Measurements from ENCODE around the gene ANKRD63. TPM values are rescaled to one million over a fixed set of nuclear protein-coding genes. Genes with fewer than 3 reads are reported as not detected.

Gene ANKRD63
- total and polyA plus RNA-seq, 10 of the 15 experiments (the other 5 are each of a cell fraction or from before 2014, with no cell fraction given): not detected

DNA sequence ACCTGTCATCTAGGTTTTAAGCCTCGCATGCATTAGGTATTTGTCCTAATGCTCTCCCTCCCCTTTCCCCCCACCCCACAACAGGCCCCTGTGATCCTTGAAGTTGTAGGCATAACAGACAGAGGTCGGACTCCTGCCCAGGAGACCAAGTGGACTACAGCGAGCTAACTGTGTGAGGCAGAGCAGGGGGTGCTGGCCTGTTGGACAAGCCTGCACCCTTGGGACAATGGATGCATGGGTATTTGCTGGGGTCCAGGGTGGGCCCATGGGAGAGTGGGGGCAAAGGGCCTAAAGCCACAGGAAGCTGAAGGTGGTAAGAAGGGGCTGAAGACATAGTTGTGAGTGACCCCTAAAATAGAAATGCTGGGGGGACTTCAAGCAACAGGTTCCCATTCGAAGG lies 22.4 kb upstream of the ANKRD63 start:
- no peak for FAIRE-seq
- 51% methylated on average over 3 of the region's 4 CpGs for WGBS (ENCODE audit: insufficient coverage, insufficient replicate concordance, low lambda C conversion rate, missing lambda C conversion rate)

More for the DNA sequence above, 22.4 kb upstream of the ANKRD63 start:
- BruUV-seq (replicated peaks): no TSS peak
- no peak for ATAC-seq
- ChIA-PET RAD21 (ENCODE audit: unreplicated experiment) (interaction anchor here (0.7 to 1.1 kb wide), 2 partner anchors 33 to 136 kb away, joined by 3 to 5 read pairs; no protein-coding TSS in a partner anchor), CTCF (interaction anchor here (0.9 to 2.5 kb wide), 6 partner anchors 10 to 51 kb away, joined by 3 to 7 read pairs (median 4); no protein-coding TSS in a partner anchor), SMC1A (ENCODE audit: uncharacterized antibody, unreplicated experiment) (interaction anchor here (0.6 to 1.1 kb wide), 3 partner anchors 16 to 533 kb away, joined by 3 to 8 read pairs (median 3); no protein-coding TSS in a partner anchor), POLR2A (interaction anchor here (0.7 kb wide), 2 partner anchors 10 to 102 kb away, joined by 4 to 5 read pairs; no protein-coding TSS in a partner anchor)
- Histone ChIP-seq H3K4me2 (ENCODE audit: control insufficient read depth, insufficient read depth) (no peak overlapping the region), H3K4me3 (no peak overlapping the region), H3K36me3 (ENCODE audit: control insufficient read depth in 2 of 2, insufficient read depth in 2 of 2, low read length in 1 of 2) (no peaks in the 10 kb centered on the region), H3K27ac (ENCODE audit: control insufficient read depth, insufficient read depth) (no peak overlapping the region), H3K9ac (ENCODE audit: control insufficient read depth, insufficient read depth, low read length) (no peak overlapping the region), H3K4me1 (ENCODE audit: control insufficient read depth, insufficient read depth, low read length) (peaks cover 12% of the 10 kb centered on the region), H4K20me1 (ENCODE audit: control insufficient read depth, insufficient read depth) (no peaks in the 10 kb centered on the region), H3K79me2 (ENCODE audit: control insufficient read depth, insufficient read depth, low read length) (no peaks in the 10 kb centered on the region), H2AFZ (ENCODE audit: control insufficient read depth, low read depth, low read length) (no peak overlapping the region), H3K9me3 (replicated peaks; ENCODE audit: control insufficient read depth, insufficient read depth, low read length) (no peaks in the 10 kb centered on the region; the same call in 2 of the 3 replicates), H3K27me3 (replicated peaks in 1 of 2; ENCODE audit: control insufficient read depth in 2 of 2, insufficient read depth in 2 of 2, low read length in 1 of 2) (no peaks in the 10 kb centered on the region)
- no peak for TF ChIP-seq KDM1A (IDR thresholded peaks at IDR 0.05; ENCODE audit: borderline replicate concordance)
- no peak for TF ChIP-seq TBL1XR1 (IDR thresholded peaks at IDR 0.05; ENCODE audit: low read depth, low read length)
- TF ChIP-seq, protein P1, sequence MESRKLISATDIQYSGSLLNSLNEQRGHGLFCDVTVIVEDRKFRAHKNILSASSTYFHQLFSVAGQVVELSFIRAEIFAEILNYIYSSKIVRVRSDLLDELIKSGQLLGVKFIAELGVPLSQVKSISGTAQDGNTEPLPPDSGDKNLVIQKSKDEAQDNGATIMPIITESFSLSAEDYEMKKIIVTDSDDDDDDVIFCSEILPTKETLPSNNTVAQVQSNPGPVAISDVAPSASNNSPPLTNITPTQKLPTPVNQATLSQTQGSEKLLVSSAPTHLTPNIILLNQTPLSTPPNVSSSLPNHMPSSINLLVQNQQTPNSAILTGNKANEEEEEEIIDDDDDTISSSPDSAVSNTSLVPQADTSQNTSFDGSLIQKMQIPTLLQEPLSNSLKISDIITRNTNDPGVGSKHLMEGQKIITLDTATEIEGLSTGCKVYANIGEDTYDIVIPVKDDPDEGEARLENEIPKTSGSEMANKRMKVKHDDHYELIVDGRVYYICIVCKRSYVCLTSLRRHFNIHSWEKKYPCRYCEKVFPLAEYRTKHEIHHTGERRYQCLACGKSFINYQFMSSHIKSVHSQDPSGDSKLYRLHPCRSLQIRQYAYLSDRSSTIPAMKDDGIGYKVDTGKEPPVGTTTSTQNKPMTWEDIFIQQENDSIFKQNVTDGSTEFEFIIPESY (IDR thresholded peaks at IDR 0.05): no peak
- TF ChIP-seq NFXL1 (IDR thresholded peaks at IDR 0.05; ENCODE audit: borderline replicate concordance): no peak
- TF ChIP-seq ESRRA (IDR thresholded peaks at IDR 0.05; ENCODE audit: low read length): no peak
- TF ChIP-seq ATF7 (IDR thresholded peaks at IDR 0.05; ENCODE audit: low read depth): no peak
- TF ChIP-seq CHD1 (IDR thresholded peaks at IDR 0.05; ENCODE audit: low read depth, low read length): no peak
- no peak for TF ChIP-seq SMARCA5 (IDR thresholded peaks at IDR 0.05)
- TF ChIP-seq, protein P2, sequence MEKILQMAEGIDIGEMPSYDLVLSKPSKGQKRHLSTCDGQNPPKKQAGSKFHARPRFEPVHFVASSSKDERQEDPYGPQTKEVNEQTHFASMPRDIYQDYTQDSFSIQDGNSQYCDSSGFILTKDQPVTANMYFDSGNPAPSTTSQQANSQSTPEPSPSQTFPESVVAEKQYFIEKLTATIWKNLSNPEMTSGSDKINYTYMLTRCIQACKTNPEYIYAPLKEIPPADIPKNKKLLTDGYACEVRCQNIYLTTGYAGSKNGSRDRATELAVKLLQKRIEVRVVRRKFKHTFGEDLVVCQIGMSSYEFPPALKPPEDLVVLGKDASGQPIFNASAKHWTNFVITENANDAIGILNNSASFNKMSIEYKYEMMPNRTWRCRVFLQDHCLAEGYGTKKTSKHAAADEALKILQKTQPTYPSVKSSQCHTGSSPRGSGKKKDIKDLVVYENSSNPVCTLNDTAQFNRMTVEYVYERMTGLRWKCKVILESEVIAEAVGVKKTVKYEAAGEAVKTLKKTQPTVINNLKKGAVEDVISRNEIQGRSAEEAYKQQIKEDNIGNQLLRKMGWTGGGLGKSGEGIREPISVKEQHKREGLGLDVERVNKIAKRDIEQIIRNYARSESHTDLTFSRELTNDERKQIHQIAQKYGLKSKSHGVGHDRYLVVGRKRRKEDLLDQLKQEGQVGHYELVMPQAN (conservative IDR thresholded peaks at IDR 0.05): no peak
- TF ChIP-seq FOXM1 (IDR thresholded peaks at IDR 0.05; ENCODE audit: low read depth, low read length): no peak
- no peak for TF ChIP-seq STAT3 (IDR thresholded peaks at IDR 0.05; ENCODE audit: low read depth, low read length)
- TF ChIP-seq, protein P3, sequence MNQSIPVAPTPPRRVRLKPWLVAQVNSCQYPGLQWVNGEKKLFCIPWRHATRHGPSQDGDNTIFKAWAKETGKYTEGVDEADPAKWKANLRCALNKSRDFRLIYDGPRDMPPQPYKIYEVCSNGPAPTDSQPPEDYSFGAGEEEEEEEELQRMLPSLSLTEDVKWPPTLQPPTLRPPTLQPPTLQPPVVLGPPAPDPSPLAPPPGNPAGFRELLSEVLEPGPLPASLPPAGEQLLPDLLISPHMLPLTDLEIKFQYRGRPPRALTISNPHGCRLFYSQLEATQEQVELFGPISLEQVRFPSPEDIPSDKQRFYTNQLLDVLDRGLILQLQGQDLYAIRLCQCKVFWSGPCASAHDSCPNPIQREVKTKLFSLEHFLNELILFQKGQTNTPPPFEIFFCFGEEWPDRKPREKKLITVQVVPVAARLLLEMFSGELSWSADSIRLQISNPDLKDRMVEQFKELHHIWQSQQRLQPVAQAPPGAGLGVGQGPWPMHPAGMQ (IDR thresholded peaks at IDR 0.05; ENCODE audit: borderline replicate concordance): no peak
- TF ChIP-seq, protein P4, sequence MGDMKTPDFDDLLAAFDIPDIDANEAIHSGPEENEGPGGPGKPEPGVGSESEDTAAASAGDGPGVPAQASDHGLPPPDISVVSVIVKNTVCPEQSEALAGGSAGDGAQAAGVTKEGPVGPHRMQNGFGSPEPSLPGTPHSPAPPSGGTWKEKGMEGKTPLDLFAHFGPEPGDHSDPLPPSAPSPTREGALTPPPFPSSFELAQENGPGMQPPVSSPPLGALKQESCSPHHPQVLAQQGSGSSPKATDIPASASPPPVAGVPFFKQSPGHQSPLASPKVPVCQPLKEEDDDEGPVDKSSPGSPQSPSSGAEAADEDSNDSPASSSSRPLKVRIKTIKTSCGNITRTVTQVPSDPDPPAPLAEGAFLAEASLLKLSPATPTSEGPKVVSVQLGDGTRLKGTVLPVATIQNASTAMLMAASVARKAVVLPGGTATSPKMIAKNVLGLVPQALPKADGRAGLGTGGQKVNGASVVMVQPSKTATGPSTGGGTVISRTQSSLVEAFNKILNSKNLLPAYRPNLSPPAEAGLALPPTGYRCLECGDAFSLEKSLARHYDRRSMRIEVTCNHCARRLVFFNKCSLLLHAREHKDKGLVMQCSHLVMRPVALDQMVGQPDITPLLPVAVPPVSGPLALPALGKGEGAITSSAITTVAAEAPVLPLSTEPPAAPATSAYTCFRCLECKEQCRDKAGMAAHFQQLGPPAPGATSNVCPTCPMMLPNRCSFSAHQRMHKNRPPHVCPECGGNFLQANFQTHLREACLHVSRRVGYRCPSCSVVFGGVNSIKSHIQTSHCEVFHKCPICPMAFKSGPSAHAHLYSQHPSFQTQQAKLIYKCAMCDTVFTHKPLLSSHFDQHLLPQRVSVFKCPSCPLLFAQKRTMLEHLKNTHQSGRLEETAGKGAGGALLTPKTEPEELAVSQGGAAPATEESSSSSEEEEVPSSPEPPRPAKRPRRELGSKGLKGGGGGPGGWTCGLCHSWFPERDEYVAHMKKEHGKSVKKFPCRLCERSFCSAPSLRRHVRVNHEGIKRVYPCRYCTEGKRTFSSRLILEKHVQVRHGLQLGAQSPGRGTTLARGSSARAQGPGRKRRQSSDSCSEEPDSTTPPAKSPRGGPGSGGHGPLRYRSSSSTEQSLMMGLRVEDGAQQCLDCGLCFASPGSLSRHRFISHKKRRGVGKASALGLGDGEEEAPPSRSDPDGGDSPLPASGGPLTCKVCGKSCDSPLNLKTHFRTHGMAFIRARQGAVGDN (IDR thresholded peaks at IDR 0.05): no peak
- no peak for TF ChIP-seq NFYB (IDR thresholded peaks at IDR 0.05; ENCODE audit: insufficient read depth, low read depth, low read length)
- TF ChIP-seq SIX5 (IDR thresholded peaks at IDR 0.05; ENCODE audit: low read depth, low read length, severe bottlenecking): no peak
- in situ Hi-C loops (cut with MboI): loop anchor here (5.0 kb wide), 1 partner anchor 52 kb away; the partner anchor contains the start of gene DISP2
- intact Hi-C loops (cut with micrococcal nuclease; ENCODE audit: unreplicated experiment): no loop called here
- DNase-seq (ENCODE audit: low read depth, low spot score): no peak

Measured in GM12878 (cell line).